Globus pallidus (tissue), 1 donor: ENCODE results near the gene FOXA1.
"Not testable (repeated sequence)": the region's sequence is repeated elsewhere in the genome, so short reads cannot be mapped to it uniquely, and the experiment has no call there.

Source experiments
- DNase-seq: peaks from one replicate; pipeline ENCODE4 v3.0.0-alpha.2; 2015; ENCODE audit warnings: low spot score

FOXA1 gene

GRCh38 chr14:37558740-37559139 lies 36.3 kb downstream of the FOXA1 start:
- no peak for DNase-seq

- DNase-seq, result not testable (repeated sequence)
Observed at GRCh38 chr14:37555596-37555995, 39.5 kb downstream of the FOXA1 start.

GRCh38 chr14:37553935-37554550 lies 41.0 kb downstream of the FOXA1 start:
- no peak for DNase-seq

- DNase-seq, result no peak
Observed at GRCh38 chr14:37551119-37551518, 43.9 kb downstream of the FOXA1 start.

GRCh38 chr14:37550511-37550910 lies 44.5 kb downstream of the FOXA1 start:
- no peak for DNase-seq

GRCh38 chr14:37546621-37547447 lies 48.2 kb downstream of the FOXA1 start:
- no peak for DNase-seq

- no peak for DNase-seq
Observed at GRCh38 chr14:37545174-37545573, 49.9 kb downstream of the FOXA1 start.

GRCh38 chr14:37544407-37544806 lies 50.6 kb downstream of the FOXA1 start:
- DNase-seq, result no peak

- DNase-seq, result no peak
Observed at GRCh38 chr14:37539992-37540391, 55.1 kb downstream of the FOXA1 start.
